Testis (tissue), 3 donors: ENCODE measurements around the gene PBX2. TPM values are rescaled to one million over a fixed set of nuclear protein-coding genes. Genes with fewer than 3 reads are reported as not detected.
"Not testable (repeated sequence)": the region's sequence is repeated elsewhere in the genome, so short reads cannot be mapped to it uniquely, and the experiment has no call there.

Experiments used
- DNase-seq: peaks from one replicate; pipeline ENCODE4 v3.0.0-alpha.2; 2019
- H3K27ac ChIP-seq, 2 donors: fragments of 200-600 bp; sonication (generic); one replicate each; pipeline ENCODE4 v1.5.1; 2019
- H3K27me3 ChIP-seq: fragments of 200-600 bp; sonication (generic); one replicate; pipeline ENCODE4 v1.5.1; 2019
- H3K36me3 ChIP-seq: fragments of 200-600 bp; sonication (generic); one replicate; pipeline ENCODE4 v1.5.1; 2017; ENCODE audit warnings: low read depth; ENCODE audit errors: missing control alignments
- H3K4me1 ChIP-seq: fragments of 200-600 bp; sonication (generic); one replicate; pipeline ENCODE4 v1.5.1; 2019
- H3K4me3 ChIP-seq, 2 donors: fragments of 200-600 bp; sonication (generic); one replicate each; pipeline ENCODE4 v1.5.1; 2017 to 2019
- H3K9me3 ChIP-seq: fragments of 200-600 bp; sonication (generic); one replicate; pipeline ENCODE4 v1.5.1; 2017
- POLR2A ChIP-seq: fragments of 450-650 bp; IDR thresholded peaks from one replicate; pipeline ENCODE4 v1.6.1; 2017; ENCODE audit warnings: antibody characterized with exemption, mild to moderate bottlenecking, moderate library complexity
- WGBS, 2 donors: methylation state at CpG; one replicate each; pipeline ENCODE4 v1.1.5; 2018; 5-methylcytosine and 5-hydroxymethylcytosine counted together
- intact Hi-C: fragments of 100-400 bp; cut with DNase I; formaldehyde crosslinking; loops from one replicate; pipeline ENCODE4 v1.15.1; 2023; ENCODE audit warnings: low total_unique reads
- polyA plus RNA-seq: library from polyadenylated mRNA; stranded (reverse); fragments of 350-450 nt; fragmentation: Illumina TruSeq; extraction: RNeasy Lipid Tissue Mini Kit (QIAGEN cat#74804); gene quantifications from one replicate; pipeline ENCODE4 v1.2.3, GENCODE V29; 2014; ENCODE audit warnings: low read depth, low replicate concordance; ENCODE audit not compliant: insufficient read depth
- total RNA-seq, 2 donors: library from RNA; depleted of rRNA; stranded (reverse); fragments of >200 nt; gene quantifications; one replicate each; pipeline ENCODE4 v1.2.3, GENCODE V29; 2016
- TF ChIP-seq, protein P1 (sequence below), 3 experiments: fragments of 450-650 bp in 2 of 3; fragments of 200-600 bp in 1 of 3; sonication (generic) in 1 of 3; IDR thresholded peaks; one replicate each; pipeline ENCODE4 v1.5.1; 2016 to 2019; ENCODE audit warnings: antibody characterized with exemption in 3 of 3, mild to moderate bottlenecking in 2 of 3, moderate library complexity in 1 of 3

PBX2 gene
- total and polyA plus RNA-seq, 3 donors from 2014 or later, result 65.0 to 111 (median 97.9) TPM

DNA sequence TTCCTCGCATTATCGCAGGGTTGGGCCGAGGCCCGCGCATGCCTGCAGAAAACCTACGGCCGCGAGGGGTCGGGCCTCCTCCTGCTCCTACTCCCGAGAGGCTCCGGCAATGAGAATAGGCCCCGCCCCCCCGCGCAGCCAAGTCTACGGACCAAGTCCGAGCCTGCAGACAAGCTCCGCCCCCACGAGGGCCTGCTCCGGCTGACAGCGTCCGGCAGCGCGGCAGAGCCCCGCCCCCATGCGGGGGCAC lies 5.6 kb upstream of the PBX2 start:
- no peaks in the 10 kb centered on the region for H3K9me3 ChIP-seq
- no peaks in the 10 kb centered on the region for H3K36me3 ChIP-seq
- intact Hi-C loops, result no loop called here
- H3K27me3 ChIP-seq, result no peaks in the 10 kb centered on the region
- H3K27ac ChIP-seq, result peak overlapping the region; percentile 100
- DNase-seq, result peak; percentile 100
- H3K4me1 ChIP-seq, result peaks cover 28% of the 10 kb centered on the region
- TF ChIP-seq, protein P1, sequence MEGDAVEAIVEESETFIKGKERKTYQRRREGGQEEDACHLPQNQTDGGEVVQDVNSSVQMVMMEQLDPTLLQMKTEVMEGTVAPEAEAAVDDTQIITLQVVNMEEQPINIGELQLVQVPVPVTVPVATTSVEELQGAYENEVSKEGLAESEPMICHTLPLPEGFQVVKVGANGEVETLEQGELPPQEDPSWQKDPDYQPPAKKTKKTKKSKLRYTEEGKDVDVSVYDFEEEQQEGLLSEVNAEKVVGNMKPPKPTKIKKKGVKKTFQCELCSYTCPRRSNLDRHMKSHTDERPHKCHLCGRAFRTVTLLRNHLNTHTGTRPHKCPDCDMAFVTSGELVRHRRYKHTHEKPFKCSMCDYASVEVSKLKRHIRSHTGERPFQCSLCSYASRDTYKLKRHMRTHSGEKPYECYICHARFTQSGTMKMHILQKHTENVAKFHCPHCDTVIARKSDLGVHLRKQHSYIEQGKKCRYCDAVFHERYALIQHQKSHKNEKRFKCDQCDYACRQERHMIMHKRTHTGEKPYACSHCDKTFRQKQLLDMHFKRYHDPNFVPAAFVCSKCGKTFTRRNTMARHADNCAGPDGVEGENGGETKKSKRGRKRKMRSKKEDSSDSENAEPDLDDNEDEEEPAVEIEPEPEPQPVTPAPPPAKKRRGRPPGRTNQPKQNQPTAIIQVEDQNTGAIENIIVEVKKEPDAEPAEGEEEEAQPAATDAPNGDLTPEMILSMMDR (IDR thresholded peaks at IDR 0.05), result peak in 2 of 3 experiments; percentile 74 to 83
- no peak for TF ChIP-seq POLR2A
- 0 to 2% methylated on average over 10 to 15 of the region's 25 CpGs for WGBS, 2 donors
- peak overlapping the region; percentile 87 to 99 for H3K4me3 ChIP-seq

- Histone ChIP-seq H3K9me3 (no peaks in the 10 kb centered on the region), H3K4me1 (peaks cover 31% of the 10 kb centered on the region), H3K27me3 (no peaks in the 10 kb centered on the region), H3K27ac (peak overlapping the region; percentile 100), H3K4me3 (peak overlapping the region; percentile 87 to 99), H3K36me3 (no peaks in the 10 kb centered on the region)
- intact Hi-C loops, result no loop called here
- 13 to 14% methylated on average over 15 of the region's 15 CpGs for WGBS, 2 donors
- peak; percentile 97 for TF ChIP-seq POLR2A
- TF ChIP-seq, protein P1 (IDR thresholded peaks at IDR 0.05), result peak; percentile 41 to 74 (median 53)
- peak; percentile 43 for DNase-seq
Measured at GRCh38 chr6:32194825-32195651, 5.0 kb upstream of the PBX2 start.

DNA sequence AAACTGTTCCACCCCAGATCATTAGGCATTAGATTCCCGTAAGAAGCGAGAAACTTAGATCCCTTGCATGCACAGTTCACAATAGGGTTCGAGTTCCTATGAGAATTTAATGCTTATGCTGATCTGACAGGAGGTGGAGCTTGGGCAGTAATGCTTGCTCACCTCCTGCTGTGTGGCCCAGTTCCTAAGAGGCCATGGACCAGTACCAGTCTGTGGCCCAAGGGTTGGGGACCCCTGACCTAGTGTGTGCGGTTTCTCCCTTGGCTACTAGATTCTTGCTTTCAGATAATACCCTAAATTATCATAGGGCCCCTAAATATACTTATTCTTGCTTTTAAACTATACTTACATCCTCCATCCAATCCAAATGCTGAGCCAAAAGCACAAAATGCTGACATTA lies 4.4 kb upstream of the PBX2 start:
- intact Hi-C loops, result no loop called here
- H3K4me3 ChIP-seq, result peak overlapping the region in 1 of 2 donors; percentile 99
- peaks cover 31% of the 10 kb centered on the region for H3K4me1 ChIP-seq
- WGBS, 2 donors, result 88 to 92% methylated on average over 3 to 4 of the region's 4 CpGs
- H3K9me3 ChIP-seq, result no peaks in the 10 kb centered on the region
- TF ChIP-seq, protein P1 (IDR thresholded peaks at IDR 0.05), result no peak
- no peak for TF ChIP-seq POLR2A
- H3K36me3 ChIP-seq, result no peaks in the 10 kb centered on the region
- H3K27ac ChIP-seq, result peak overlapping the region; percentile 100
- no peak for DNase-seq
- H3K27me3 ChIP-seq, result no peaks in the 10 kb centered on the region

DNA sequence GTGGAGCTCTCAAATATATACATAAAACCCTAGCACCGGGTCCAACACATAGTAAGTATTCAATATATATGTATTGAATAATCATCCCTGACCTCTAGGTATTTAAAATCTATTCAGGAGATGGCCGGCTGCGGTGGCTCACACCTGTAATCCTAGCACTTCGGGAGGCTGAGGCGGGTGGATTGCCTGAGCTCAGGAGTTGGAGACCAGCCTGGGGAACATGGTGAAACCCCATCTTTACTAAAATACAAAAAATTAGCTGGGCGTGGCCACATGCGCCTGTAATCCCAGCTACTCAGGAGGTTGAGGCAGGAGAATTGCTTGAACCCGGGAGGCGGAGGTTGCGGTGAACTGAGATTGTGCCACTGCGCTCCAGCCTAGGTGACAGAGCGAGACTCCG lies 3.1 kb upstream of the PBX2 start:
- H3K36me3 ChIP-seq, H3K27me3 ChIP-seq, DNase-seq, H3K9me3 ChIP-seq, intact Hi-C loops, H3K4me3 ChIP-seq: not testable (repeated sequence)
- peaks cover 42% of the 10 kb centered on the region for H3K4me1 ChIP-seq
- WGBS, 2 donors, result 81 to 84% methylated on average over 13 of the region's 13 CpGs
- H3K27ac ChIP-seq, result peak overlapping the region in 1 of 2 donors; percentile 81

DNA sequence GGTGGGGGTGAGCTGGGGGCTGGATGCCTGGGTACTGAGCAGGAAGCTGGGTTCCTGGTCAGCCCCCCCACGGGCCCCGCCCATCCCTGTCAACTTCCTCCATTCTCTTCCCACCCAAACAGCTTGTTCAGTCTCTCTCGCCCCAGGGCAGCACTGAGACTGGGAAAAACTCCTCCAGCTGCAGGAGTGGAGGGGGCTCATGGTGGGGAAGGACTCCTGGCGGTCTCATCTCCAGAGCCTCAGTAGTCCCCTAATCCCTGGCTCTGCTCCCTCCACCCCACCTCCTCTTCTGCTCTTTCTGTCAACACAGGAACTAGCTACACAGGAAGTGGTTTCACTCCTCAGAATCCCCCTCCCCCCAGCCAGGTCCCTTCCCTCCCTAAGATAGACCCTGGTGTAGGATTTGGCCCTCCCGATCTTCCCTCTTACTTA lies 2.6 kb upstream of the PBX2 start, which contains the start of gene GPSM3:
Gene GPSM3 (minus strand): TSS at position 36 of the 432 bp plus-strand sequence. CDS start 130 bp downstream, outside the sequence.
- Histone ChIP-seq H3K4me1 (peaks cover 42% of the 10 kb centered on the region), H3K4me3 (no peak within 1 kb of the TSS), H3K36me3 (no peaks in the 10 kb centered on the region), H3K27me3 (no peaks in the 10 kb centered on the region), H3K9me3 (no peaks in the 10 kb centered on the region), H3K27ac (peak within 1 kb of the TSS; percentile 81 to 99)
- WGBS, 2 donors, result 55 to 78% methylated on average over 5 of the region's 5 CpGs
- TF ChIP-seq, protein P1 (IDR thresholded peaks at IDR 0.05), result no peak
- no peak for TF ChIP-seq POLR2A
- intact Hi-C loops, result no loop called here
- no peak for DNase-seq
